SK-N-SH (cell line): ENCODE results near the gene ABCA1.

ENCODE experiments used
- GABPA ChIP-seq: IDR thresholded peaks from 2 replicates; pipeline ENCODE4 v1.4.0; 2012; ENCODE audit warnings: low read depth, mild to moderate bottlenecking
- POLR2AphosphoS5 ChIP-seq: IDR thresholded peaks from 2 replicates; pipeline ENCODE4 v1.6.1; 2012; ENCODE audit warnings: low read depth, low read length
- RAD21 ChIP-seq: IDR thresholded peaks from 2 replicates; pipeline ENCODE4 v1.6.1; 2012; ENCODE audit warnings: mild to moderate bottlenecking, low read length
- RCOR1 ChIP-seq: fragments of 150-350 bp; IDR thresholded peaks from 2 replicates; pipeline ENCODE4 v1.6.1; 2017; ENCODE audit warnings: antibody characterized with exemption, low read length
- SIN3A ChIP-seq: IDR thresholded peaks from 2 replicates; pipeline ENCODE4 v1.6.1; 2012; ENCODE audit warnings: low read depth, mild to moderate bottlenecking, low read length, moderate library complexity, borderline replicate concordance
- TAF1 ChIP-seq: IDR thresholded peaks from 2 replicates; pipeline ENCODE4 v1.6.1; 2012; ENCODE audit warnings: low read depth, mild to moderate bottlenecking, low read length, moderate library complexity, borderline replicate concordance
- TF ChIP-seq, protein P1 (sequence below): fragments of 200-600 bp; sonication (generic); IDR thresholded peaks from 2 replicates; pipeline ENCODE4 v1.6.1; 2017; ENCODE audit warnings: antibody characterized with exemption, mild to moderate bottlenecking, moderate library complexity
- TF ChIP-seq, protein P2 (sequence below): IDR thresholded peaks from 2 replicates; pipeline ENCODE4; 2012
- TF ChIP-seq, protein P3 (sequence below): fragments of 150-350 bp; IDR thresholded peaks from 2 replicates; pipeline ENCODE4 v1.6.1; 2017; ENCODE audit warnings: antibody characterized with exemption, low read length, low read depth, borderline replicate concordance
- TF ChIP-seq, protein P4 (sequence below): IDR thresholded peaks from 2 replicates; pipeline ENCODE4 v1.6.1; 2012; ENCODE audit warnings: mild to moderate bottlenecking, low read depth, low read length, moderate library complexity

DNA sequence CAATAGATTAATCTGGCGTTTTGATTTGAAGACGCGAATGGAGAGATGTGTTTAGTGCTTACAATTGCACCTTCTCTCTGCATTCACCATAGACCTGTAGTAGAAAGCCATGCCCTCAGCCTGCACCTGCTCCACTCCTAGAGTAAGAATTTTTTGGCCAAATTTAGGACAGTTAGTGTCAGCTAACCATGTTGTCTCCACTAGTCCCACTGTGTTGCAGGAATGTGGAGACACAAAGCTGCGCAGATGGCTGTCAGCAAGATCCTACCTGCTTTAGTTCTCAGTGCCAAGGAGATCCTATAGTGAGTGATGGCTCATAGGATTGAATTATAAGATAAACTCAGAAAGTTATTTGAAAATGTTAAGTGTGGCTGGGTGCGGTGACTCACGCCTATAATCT is 35.1 kb upstream of the ABCA1 start:
- TF ChIP-seq, protein P1, sequence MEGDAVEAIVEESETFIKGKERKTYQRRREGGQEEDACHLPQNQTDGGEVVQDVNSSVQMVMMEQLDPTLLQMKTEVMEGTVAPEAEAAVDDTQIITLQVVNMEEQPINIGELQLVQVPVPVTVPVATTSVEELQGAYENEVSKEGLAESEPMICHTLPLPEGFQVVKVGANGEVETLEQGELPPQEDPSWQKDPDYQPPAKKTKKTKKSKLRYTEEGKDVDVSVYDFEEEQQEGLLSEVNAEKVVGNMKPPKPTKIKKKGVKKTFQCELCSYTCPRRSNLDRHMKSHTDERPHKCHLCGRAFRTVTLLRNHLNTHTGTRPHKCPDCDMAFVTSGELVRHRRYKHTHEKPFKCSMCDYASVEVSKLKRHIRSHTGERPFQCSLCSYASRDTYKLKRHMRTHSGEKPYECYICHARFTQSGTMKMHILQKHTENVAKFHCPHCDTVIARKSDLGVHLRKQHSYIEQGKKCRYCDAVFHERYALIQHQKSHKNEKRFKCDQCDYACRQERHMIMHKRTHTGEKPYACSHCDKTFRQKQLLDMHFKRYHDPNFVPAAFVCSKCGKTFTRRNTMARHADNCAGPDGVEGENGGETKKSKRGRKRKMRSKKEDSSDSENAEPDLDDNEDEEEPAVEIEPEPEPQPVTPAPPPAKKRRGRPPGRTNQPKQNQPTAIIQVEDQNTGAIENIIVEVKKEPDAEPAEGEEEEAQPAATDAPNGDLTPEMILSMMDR, result no peak
- TF ChIP-seq RCOR1 (no peak), POLR2AphosphoS5 (no peak), TAF1 (no peak), RAD21 (no peak), SIN3A (no peak), GABPA (no peak)
- TF ChIP-seq, protein P2, sequence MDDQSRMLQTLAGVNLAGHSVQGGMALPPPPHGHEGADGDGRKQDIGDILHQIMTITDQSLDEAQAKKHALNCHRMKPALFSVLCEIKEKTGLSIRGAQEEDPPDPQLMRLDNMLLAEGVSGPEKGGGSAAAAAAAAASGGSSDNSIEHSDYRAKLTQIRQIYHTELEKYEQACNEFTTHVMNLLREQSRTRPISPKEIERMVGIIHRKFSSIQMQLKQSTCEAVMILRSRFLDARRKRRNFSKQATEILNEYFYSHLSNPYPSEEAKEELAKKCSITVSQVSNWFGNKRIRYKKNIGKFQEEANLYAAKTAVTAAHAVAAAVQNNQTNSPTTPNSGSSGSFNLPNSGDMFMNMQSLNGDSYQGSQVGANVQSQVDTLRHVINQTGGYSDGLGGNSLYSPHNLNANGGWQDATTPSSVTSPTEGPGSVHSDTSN, result no peak
- TF ChIP-seq, protein P3, sequence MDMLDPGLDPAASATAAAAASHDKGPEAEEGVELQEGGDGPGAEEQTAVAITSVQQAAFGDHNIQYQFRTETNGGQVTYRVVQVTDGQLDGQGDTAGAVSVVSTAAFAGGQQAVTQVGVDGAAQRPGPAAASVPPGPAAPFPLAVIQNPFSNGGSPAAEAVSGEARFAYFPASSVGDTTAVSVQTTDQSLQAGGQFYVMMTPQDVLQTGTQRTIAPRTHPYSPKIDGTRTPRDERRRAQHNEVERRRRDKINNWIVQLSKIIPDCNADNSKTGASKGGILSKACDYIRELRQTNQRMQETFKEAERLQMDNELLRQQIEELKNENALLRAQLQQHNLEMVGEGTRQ, result no peak
- TF ChIP-seq, protein P4, sequence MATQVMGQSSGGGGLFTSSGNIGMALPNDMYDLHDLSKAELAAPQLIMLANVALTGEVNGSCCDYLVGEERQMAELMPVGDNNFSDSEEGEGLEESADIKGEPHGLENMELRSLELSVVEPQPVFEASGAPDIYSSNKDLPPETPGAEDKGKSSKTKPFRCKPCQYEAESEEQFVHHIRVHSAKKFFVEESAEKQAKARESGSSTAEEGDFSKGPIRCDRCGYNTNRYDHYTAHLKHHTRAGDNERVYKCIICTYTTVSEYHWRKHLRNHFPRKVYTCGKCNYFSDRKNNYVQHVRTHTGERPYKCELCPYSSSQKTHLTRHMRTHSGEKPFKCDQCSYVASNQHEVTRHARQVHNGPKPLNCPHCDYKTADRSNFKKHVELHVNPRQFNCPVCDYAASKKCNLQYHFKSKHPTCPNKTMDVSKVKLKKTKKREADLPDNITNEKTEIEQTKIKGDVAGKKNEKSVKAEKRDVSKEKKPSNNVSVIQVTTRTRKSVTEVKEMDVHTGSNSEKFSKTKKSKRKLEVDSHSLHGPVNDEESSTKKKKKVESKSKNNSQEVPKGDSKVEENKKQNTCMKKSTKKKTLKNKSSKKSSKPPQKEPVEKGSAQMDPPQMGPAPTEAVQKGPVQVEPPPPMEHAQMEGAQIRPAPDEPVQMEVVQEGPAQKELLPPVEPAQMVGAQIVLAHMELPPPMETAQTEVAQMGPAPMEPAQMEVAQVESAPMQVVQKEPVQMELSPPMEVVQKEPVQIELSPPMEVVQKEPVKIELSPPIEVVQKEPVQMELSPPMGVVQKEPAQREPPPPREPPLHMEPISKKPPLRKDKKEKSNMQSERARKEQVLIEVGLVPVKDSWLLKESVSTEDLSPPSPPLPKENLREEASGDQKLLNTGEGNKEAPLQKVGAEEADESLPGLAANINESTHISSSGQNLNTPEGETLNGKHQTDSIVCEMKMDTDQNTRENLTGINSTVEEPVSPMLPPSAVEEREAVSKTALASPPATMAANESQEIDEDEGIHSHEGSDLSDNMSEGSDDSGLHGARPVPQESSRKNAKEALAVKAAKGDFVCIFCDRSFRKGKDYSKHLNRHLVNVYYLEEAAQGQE, result no peak
